HEK293 (cell line): ENCODE data around the gene SERPINE2.

Experiments
- ATF2 ChIP-seq: fragments of 450-650 bp; formaldehyde crosslinking; IDR thresholded peaks from 2 replicates; pipeline ENCODE4 v1.5.1; 2016; ENCODE audit warnings: missing biosample characterization, missing genetic modification characterization, low read depth
- CTCF ChIP-seq: fragments of 450-650 bp; formaldehyde crosslinking; IDR thresholded peaks from 2 replicates; pipeline ENCODE4 v1.5.1; 2016; ENCODE audit warnings: missing biosample characterization, missing genetic modification characterization
- YY1 ChIP-seq: fragments of 450-650 bp; formaldehyde crosslinking; IDR thresholded peaks from 2 replicates; pipeline ENCODE4 v1.5.1; 2018; ENCODE audit warnings: missing biosample characterization, missing genetic modification characterization
- ZBTB10 ChIP-seq: fragments of 450-650 bp; formaldehyde crosslinking; IDR thresholded peaks from 2 replicates; pipeline ENCODE4 v1.5.1; 2016; ENCODE audit warnings: missing biosample characterization, missing genetic modification characterization
- ZNF76 ChIP-seq: fragments of 450-650 bp; formaldehyde crosslinking; IDR thresholded peaks from 2 replicates; pipeline ENCODE4; 2016; ENCODE audit warnings: low read depth, missing biosample characterization, missing genetic modification characterization, borderline replicate concordance
- TF ChIP-seq, protein P1 (sequence below): fragments of 450-650 bp; formaldehyde crosslinking; IDR thresholded peaks from 2 replicates; pipeline ENCODE4 v1.5.1; 2017; ENCODE audit warnings: missing biosample characterization, missing genetic modification characterization

DNA sequence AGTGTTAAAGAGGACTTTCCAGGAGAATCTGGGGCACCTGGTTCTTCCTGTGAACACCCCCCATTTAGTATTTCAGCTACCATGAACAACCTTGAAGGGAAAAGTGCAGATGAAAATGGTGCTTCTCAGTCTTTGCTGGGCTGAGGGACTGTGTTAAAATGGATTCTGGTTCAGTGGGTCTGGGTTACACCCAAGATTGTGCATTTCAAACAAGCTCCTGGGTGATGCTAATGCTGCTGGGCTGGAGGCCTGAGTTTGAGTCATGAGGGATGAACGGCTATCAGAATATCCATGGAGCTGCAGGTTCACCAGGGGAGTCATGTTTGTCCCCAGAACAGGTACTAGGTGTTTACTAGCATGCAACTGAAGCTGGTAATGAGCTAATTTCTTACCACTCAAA lies 57.8 kb downstream of the SERPINE2 start:
- no peak for TF ChIP-seq CTCF (tag by site-specific recombination)
- no peak for TF ChIP-seq ATF2 (tag by site-specific recombination)
- no peak for TF ChIP-seq YY1
- TF ChIP-seq, protein P1, sequence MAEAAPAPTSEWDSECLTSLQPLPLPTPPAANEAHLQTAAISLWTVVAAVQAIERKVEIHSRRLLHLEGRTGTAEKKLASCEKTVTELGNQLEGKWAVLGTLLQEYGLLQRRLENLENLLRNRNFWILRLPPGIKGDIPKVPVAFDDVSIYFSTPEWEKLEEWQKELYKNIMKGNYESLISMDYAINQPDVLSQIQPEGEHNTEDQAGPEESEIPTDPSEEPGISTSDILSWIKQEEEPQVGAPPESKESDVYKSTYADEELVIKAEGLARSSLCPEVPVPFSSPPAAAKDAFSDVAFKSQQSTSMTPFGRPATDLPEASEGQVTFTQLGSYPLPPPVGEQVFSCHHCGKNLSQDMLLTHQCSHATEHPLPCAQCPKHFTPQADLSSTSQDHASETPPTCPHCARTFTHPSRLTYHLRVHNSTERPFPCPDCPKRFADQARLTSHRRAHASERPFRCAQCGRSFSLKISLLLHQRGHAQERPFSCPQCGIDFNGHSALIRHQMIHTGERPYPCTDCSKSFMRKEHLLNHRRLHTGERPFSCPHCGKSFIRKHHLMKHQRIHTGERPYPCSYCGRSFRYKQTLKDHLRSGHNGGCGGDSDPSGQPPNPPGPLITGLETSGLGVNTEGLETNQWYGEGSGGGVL (tag by site-specific recombination) = no peak
- TF ChIP-seq ZNF76 (tag by site-specific recombination) = no peak
- TF ChIP-seq ZBTB10 (tag by site-specific recombination) = no peak
